OCI-LY3 (cell line): ENCODE data around the gene NCOA4.
"Not testable (repeated sequence)": the region's sequence is repeated elsewhere in the genome, so short reads cannot be mapped to it uniquely, and the experiment has no call there.

Experiments used
- H2AFZ ChIP-seq: fragments of 200-600, 300-600 bp; shearing (Covaris generic); 2 replicates; pipeline ENCODE4 v1.6.0; 2014; ENCODE audit warnings: antibody characterized with exemption, low read depth, low read length
- H3K27ac ChIP-seq: fragments of 200-600, 300-600 bp; sonication (generic); 2 replicates; pipeline ENCODE4 v1.5.1; 2014; ENCODE audit warnings: mild to moderate bottlenecking, low read length, moderate library complexity, mixed read lengths
- H3K27me3 ChIP-seq: fragments of 200-600, 300-600 bp; sonication (generic); 2 replicates; pipeline ENCODE4 v1.6.1; 2014; ENCODE audit warnings: low read depth, low read length, mixed read lengths
- H3K36me3 ChIP-seq: fragments of 200-600, 300-600 bp; sonication (generic); replicated peaks from 2 replicates; pipeline ENCODE3; 2014; ENCODE audit warnings: low read depth, low read length, mixed read lengths
- H3K4me1 ChIP-seq: fragments of 300-600, 200-600 bp; sonication (generic); 2 replicates; pipeline ENCODE4 v1.6.1; 2014; ENCODE audit warnings: low read length, mixed read lengths
- H3K4me2 ChIP-seq: fragments of 200-600, 300-600 bp; sonication (generic); 2 replicates; pipeline ENCODE4 v1.6.1; 2014; ENCODE audit warnings: low read length, mixed read lengths
- H3K4me3 ChIP-seq: fragments of 300-600, 200-600 bp; sonication (generic); 2 replicates; pipeline ENCODE4 v1.5.1; 2014; ENCODE audit warnings: antibody characterized with exemption, mild to moderate bottlenecking, low read length, moderate library complexity
- H3K79me2 ChIP-seq: fragments of 300-600, 200-600 bp; shearing (Covaris generic); 2 replicates; pipeline ENCODE4 v1.6.1; 2014; ENCODE audit warnings: mild to moderate bottlenecking, low read length, mixed read lengths
- H3K9ac ChIP-seq: fragments of 300-600, 200-600 bp; shearing (Covaris generic); 2 replicates; pipeline ENCODE4 v1.6.0; 2014; ENCODE audit warnings: mild to moderate bottlenecking, low read length, moderate library complexity
- H3K9me3 ChIP-seq: fragments of 200-600, 300-600 bp; shearing (Covaris generic); 2 replicates; pipeline ENCODE4 v1.6.1; 2014; ENCODE audit warnings: low read length, mixed read lengths; ENCODE audit not compliant: insufficient read depth
- H4K20me1 ChIP-seq: fragments of 200-600, 300-600 bp; sonication (generic); 2 replicates; pipeline ENCODE4 v1.6.1; 2016; ENCODE audit warnings: low read length, mixed read lengths; ENCODE audit not compliant: insufficient read depth
- EZH2phosphoT487 ChIP-seq: fragments of 200-600 bp; shearing (Covaris generic); IDR thresholded peaks from 2 replicates; pipeline ENCODE4 v1.6.1; 2018; ENCODE audit warnings: antibody characterized with exemption, mixed run types, low read depth
- TF ChIP-seq, protein P1 (sequence below): fragments of 200-600, 300-600 bp; sonication (generic); IDR thresholded peaks from 2 replicates; pipeline ENCODE4 v1.5.1; 2014; ENCODE audit warnings: antibody characterized with exemption, low read length, low read depth

NCOA4 gene

DNA sequence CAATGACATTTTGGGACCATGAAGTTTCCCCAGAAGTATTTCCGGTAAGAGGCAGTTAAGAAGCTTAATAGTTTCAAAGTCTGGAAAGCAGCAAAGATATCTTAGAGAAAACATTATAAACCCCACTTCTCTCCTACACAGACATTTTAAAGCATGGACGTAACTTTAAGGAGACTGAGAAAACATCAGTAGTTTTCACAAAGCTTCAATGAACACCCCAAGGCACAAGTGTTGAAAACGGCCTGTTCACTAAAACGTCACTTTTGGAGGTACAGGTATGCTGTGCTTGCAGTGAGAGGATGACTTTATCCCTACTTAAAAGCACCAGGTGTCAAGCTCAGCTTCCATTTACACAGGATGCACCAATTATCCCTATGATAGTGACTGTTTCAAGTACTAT is 25.0 kb downstream of the NCOA4 start:
- Histone ChIP-seq H3K27ac (no peak overlapping the region), H2AFZ (no peak overlapping the region), H3K9me3 (no peaks in the 10 kb centered on the region), H3K4me1 (no peaks in the 10 kb centered on the region), H3K36me3 (peaks cover 6% of the 10 kb centered on the region), H3K79me2 (no peaks in the 10 kb centered on the region), H4K20me1 (no peaks in the 10 kb centered on the region), H3K9ac (no peak overlapping the region), H3K4me3 (no peak overlapping the region), H3K4me2 (no peak overlapping the region), H3K27me3 (no peaks in the 10 kb centered on the region)
- TF ChIP-seq, protein P1, sequence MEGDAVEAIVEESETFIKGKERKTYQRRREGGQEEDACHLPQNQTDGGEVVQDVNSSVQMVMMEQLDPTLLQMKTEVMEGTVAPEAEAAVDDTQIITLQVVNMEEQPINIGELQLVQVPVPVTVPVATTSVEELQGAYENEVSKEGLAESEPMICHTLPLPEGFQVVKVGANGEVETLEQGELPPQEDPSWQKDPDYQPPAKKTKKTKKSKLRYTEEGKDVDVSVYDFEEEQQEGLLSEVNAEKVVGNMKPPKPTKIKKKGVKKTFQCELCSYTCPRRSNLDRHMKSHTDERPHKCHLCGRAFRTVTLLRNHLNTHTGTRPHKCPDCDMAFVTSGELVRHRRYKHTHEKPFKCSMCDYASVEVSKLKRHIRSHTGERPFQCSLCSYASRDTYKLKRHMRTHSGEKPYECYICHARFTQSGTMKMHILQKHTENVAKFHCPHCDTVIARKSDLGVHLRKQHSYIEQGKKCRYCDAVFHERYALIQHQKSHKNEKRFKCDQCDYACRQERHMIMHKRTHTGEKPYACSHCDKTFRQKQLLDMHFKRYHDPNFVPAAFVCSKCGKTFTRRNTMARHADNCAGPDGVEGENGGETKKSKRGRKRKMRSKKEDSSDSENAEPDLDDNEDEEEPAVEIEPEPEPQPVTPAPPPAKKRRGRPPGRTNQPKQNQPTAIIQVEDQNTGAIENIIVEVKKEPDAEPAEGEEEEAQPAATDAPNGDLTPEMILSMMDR: no peak
- TF ChIP-seq EZH2phosphoT487: no peak

- Histone ChIP-seq H4K20me1 (no peaks in the 10 kb centered on the region), H3K4me2 (no peak overlapping the region), H3K27ac (no peak overlapping the region), H3K79me2 (no peaks in the 10 kb centered on the region), H3K9me3 (no peaks in the 10 kb centered on the region), H3K4me1 (no peaks in the 10 kb centered on the region), H3K27me3 (no peaks in the 10 kb centered on the region), H3K36me3 (peaks cover 6% of the 10 kb centered on the region), H3K9ac (no peak overlapping the region), H3K4me3 (no peak overlapping the region), H2AFZ (no peak overlapping the region)
- no peak for TF ChIP-seq EZH2phosphoT487
Measured at GRCh38 chr10:46004963-46005362, 25.5 kb downstream of the NCOA4 start.

GRCh38 chr10:46002916-46003693 is 27.3 kb downstream of the NCOA4 start:
- no peaks in the 10 kb centered on the region for H3K27me3 ChIP-seq
- TF ChIP-seq EZH2phosphoT487: no peak
- TF ChIP-seq, protein P1: no peak
- H3K4me1 ChIP-seq: no peaks in the 10 kb centered on the region
- no peaks in the 10 kb centered on the region for H4K20me1 ChIP-seq
- no peak overlapping the region for H3K9ac ChIP-seq
- no peak overlapping the region for H3K4me3 ChIP-seq
- H3K79me2 ChIP-seq: 0 out of 2 replicates have a peak, but pooled peaks cover 4% of the 10 kb centered on the region
- no peak overlapping the region for H3K27ac ChIP-seq
- H3K4me2 ChIP-seq: no peak overlapping the region
- no peaks in the 10 kb centered on the region for H3K9me3 ChIP-seq
- peaks cover 10% of the 10 kb centered on the region for H3K36me3 ChIP-seq
- H2AFZ ChIP-seq: no peak overlapping the region

- not testable (repeated sequence) for H3K4me3 ChIP-seq, H3K9ac ChIP-seq, H4K20me1 ChIP-seq, H2AFZ ChIP-seq, H3K79me2 ChIP-seq, H3K27ac ChIP-seq, H3K27me3 ChIP-seq, H3K4me1 ChIP-seq, H3K4me2 ChIP-seq, H3K9me3 ChIP-seq
- H3K36me3 ChIP-seq: peaks cover 12% of the 10 kb centered on the region
Measured at GRCh38 chr10:46002189-46002687, 28.2 kb downstream of the NCOA4 start.

- Histone ChIP-seq H3K9ac (no peak overlapping the region), H3K4me3 (no peak overlapping the region), H3K27ac (no peak overlapping the region), H3K9me3 (no peaks in the 10 kb centered on the region), H3K4me2 (no peak overlapping the region), H2AFZ (no peak overlapping the region), H3K79me2 (0 out of 2 replicates have a peak, but pooled peaks cover 4% of the 10 kb centered on the region), H3K4me1 (no peaks in the 10 kb centered on the region), H4K20me1 (no peaks in the 10 kb centered on the region), H3K27me3 (no peaks in the 10 kb centered on the region), H3K36me3 (peaks cover 12% of the 10 kb centered on the region)
- TF ChIP-seq, protein P1: no peak
- TF ChIP-seq EZH2phosphoT487: no peak
Measured at GRCh38 chr10:46001187-46001756, 29.2 kb downstream of the NCOA4 start.
